H9 (cell line): Measurements from ENCODE around the gene CASQ2. TPM values are rescaled to one million over a fixed set of nuclear protein-coding genes. Genes with fewer than 3 reads are reported as not detected.
A peak's percentile ranks its signal among the peaks of the same experiment; 100 is the strongest.

Experiments used
- DNase-seq: peaks from one replicate; pipeline ENCODE4 v3.0.0-alpha.2; 2017
- H2AFZ ChIP-seq: one replicate; pipeline ENCODE4 v1.6.1; 2013; ENCODE audit warnings: mild to moderate bottlenecking, low read length, control low read depth, moderate library complexity
- H2AK5ac ChIP-seq: 2 replicates; pipeline ENCODE4 v1.6.1; 2013; ENCODE audit warnings: low read length, control low read depth, mixed read lengths; ENCODE audit not compliant: insufficient read length
- H2BK120ac ChIP-seq: one replicate; pipeline ENCODE4 v1.6.1; 2013; ENCODE audit warnings: low read depth, mild to moderate bottlenecking, low read length, control low read depth, inconsistent platforms; ENCODE audit not compliant: poor library complexity, severe bottlenecking
- H2BK12ac ChIP-seq: 2 replicates; pipeline ENCODE4 v1.6.1; 2013; ENCODE audit warnings: low read length, control low read depth, mixed read lengths, low read depth; ENCODE audit not compliant: insufficient read length
- H2BK15ac ChIP-seq: 2 replicates; pipeline ENCODE4 v1.6.1; 2013; ENCODE audit warnings: low read depth, low read length, control low read depth
- H2BK20ac ChIP-seq: one replicate; pipeline ENCODE4 v1.6.1; 2013; ENCODE audit warnings: low read depth, mild to moderate bottlenecking, low read length, control low read depth, inconsistent platforms; ENCODE audit not compliant: poor library complexity, severe bottlenecking
- H2BK5ac ChIP-seq: 2 replicates; pipeline ENCODE4 v1.6.1; 2013; ENCODE audit warnings: low read length, control low read depth, mixed read lengths; ENCODE audit not compliant: insufficient read length
- H3K14ac ChIP-seq: 2 replicates; pipeline ENCODE4 v1.6.1; 2013; ENCODE audit warnings: low read length, control low read depth; ENCODE audit not compliant: insufficient read depth
- H3K18ac ChIP-seq: 2 replicates; pipeline ENCODE4 v1.6.1; 2013; ENCODE audit warnings: low read depth, mild to moderate bottlenecking, mixed read lengths, low read length, control low read depth; ENCODE audit not compliant: insufficient read length
- H3K23ac ChIP-seq: 2 replicates; pipeline ENCODE4 v1.6.1; 2013; ENCODE audit warnings: low read length, control low read depth, mixed read lengths, low read depth; ENCODE audit not compliant: insufficient read length
- H3K23me2 ChIP-seq: 2 replicates; pipeline ENCODE4 v1.6.1; 2013; ENCODE audit warnings: low read depth, mild to moderate bottlenecking, mixed read lengths, low read length, control low read depth; ENCODE audit not compliant: insufficient read length, poor library complexity, severe bottlenecking
- H3K27ac ChIP-seq: 2 replicates; pipeline ENCODE4 v1.5.1; 2013; ENCODE audit warnings: low read length, control low read depth, mixed read lengths, low read depth; ENCODE audit not compliant: insufficient read length
- H3K27me3 ChIP-seq: 2 replicates; pipeline ENCODE4 v1.6.1; 2013; ENCODE audit warnings: low read length, control low read depth, inconsistent platforms; ENCODE audit not compliant: insufficient read depth
- H3K4ac ChIP-seq: 2 replicates; pipeline ENCODE4 v1.6.1; 2013; ENCODE audit warnings: low read depth, mild to moderate bottlenecking, control low read depth, inconsistent platforms, low read length, moderate library complexity
- H3K4me1 ChIP-seq: 2 replicates; pipeline ENCODE4 v1.6.1; 2013; ENCODE audit warnings: low read length, control low read depth, inconsistent platforms; ENCODE audit not compliant: insufficient read depth
- H3K4me2 ChIP-seq: 2 replicates; pipeline ENCODE4 v1.6.1; 2013; ENCODE audit warnings: low read length, control low read depth, mixed read lengths; ENCODE audit not compliant: insufficient read length, insufficient read depth
- H3K56ac ChIP-seq: 2 replicates; pipeline ENCODE4 v1.6.1; 2013; ENCODE audit warnings: low read depth, mild to moderate bottlenecking, mixed read lengths, low read length, control low read depth; ENCODE audit not compliant: insufficient read length
- H3K79me1 ChIP-seq: 2 replicates; pipeline ENCODE4 v1.6.1; 2013; ENCODE audit warnings: low read depth, mild to moderate bottlenecking, moderate library complexity, low read length, control low read depth, inconsistent platforms; ENCODE audit not compliant: insufficient read depth, poor library complexity, severe bottlenecking
- H3K79me2 ChIP-seq: 2 replicates; pipeline ENCODE4 v1.6.1; 2013; ENCODE audit warnings: low read length, control low read depth, inconsistent platforms; ENCODE audit not compliant: insufficient read depth
- H3K9ac ChIP-seq: 2 replicates; pipeline ENCODE4 v1.6.1; 2013; ENCODE audit warnings: low read length, control low read depth, mixed read lengths; ENCODE audit not compliant: insufficient read length; ENCODE audit errors: extremely low read depth
- H3K9me3 ChIP-seq: one replicate; pipeline ENCODE4 v1.6.1; 2013; ENCODE audit warnings: low read depth, low read length, inconsistent platforms; ENCODE audit not compliant: control insufficient read depth
- H3T11ph ChIP-seq: one replicate; pipeline ENCODE4 v1.6.1; 2013; ENCODE audit warnings: mild to moderate bottlenecking, low read length, control low read depth, inconsistent platforms
- H4K20me1 ChIP-seq: one replicate; pipeline ENCODE4 v1.6.1; 2013; ENCODE audit not compliant: control insufficient read depth, insufficient read length, insufficient read depth
- H4K5ac ChIP-seq: 2 replicates; pipeline ENCODE4 v1.6.1; 2013; ENCODE audit warnings: low read depth, mild to moderate bottlenecking, mixed read lengths, low read length, control low read depth; ENCODE audit not compliant: insufficient read length
- H4K8ac ChIP-seq: replicated peaks from 2 replicates; pipeline ENCODE4 v1.6.1; 2013; ENCODE audit warnings: low read length, control low read depth, mixed read lengths, low read depth; ENCODE audit not compliant: insufficient read length
- H4K91ac ChIP-seq: 2 replicates; pipeline ENCODE4 v1.6.1; 2013; ENCODE audit warnings: low read depth, mild to moderate bottlenecking, moderate library complexity, mixed read lengths, low read length, control low read depth; ENCODE audit not compliant: insufficient read length
- H3K27ac Mint-ChIP-seq, 3 experiments: 2 replicates in 2 of 3; 3 replicates in 1 of 3; pipeline ENCODE4 v1.8.0; 2020 to 2021; ENCODE audit warnings: mixed read lengths in 3 of 3, mild to moderate bottlenecking in 1 of 3, moderate library complexity in 1 of 3
- H3K27me3 Mint-ChIP-seq: 2 replicates; pipeline ENCODE4 v1.8.0; 2021; ENCODE audit warnings: low read depth, mild to moderate bottlenecking, moderate library complexity, mixed read lengths
- H3K36me3 Mint-ChIP-seq, 3 experiments: 2 replicates in 2 of 3; 3 replicates in 1 of 3; pipeline ENCODE4 v1.8.0; 2020 to 2021; ENCODE audit warnings: low read depth in 3 of 3, mixed read lengths in 3 of 3; ENCODE audit not compliant: insufficient read depth in 1 of 3
- H3K4me1 Mint-ChIP-seq, 2 experiments: 2 replicates each; pipeline ENCODE4 v1.8.0; 2020; ENCODE audit warnings: mixed read lengths in 2 of 2
- H3K4me3 Mint-ChIP-seq, 2 experiments: 2 replicates in 1 of 2; 3 replicates in 1 of 2; pipeline ENCODE4 v1.8.0; 2020 to 2021; ENCODE audit warnings: mild to moderate bottlenecking in 2 of 2, mixed read lengths in 2 of 2, moderate library complexity in 1 of 2
- H3K9me3 Mint-ChIP-seq, 2 experiments: 2 replicates in 1 of 2; 3 replicates in 1 of 2; pipeline ENCODE4 v1.8.0; 2020; ENCODE audit warnings: mild to moderate bottlenecking in 2 of 2, mixed read lengths in 2 of 2, moderate library complexity in 1 of 2
- WGBS: extraction: QIAGEN DNeasy Blood & Tissue Kit; methylation state at CpG from one replicate; pipeline ENCODE4 v1.1.7; 2013; ENCODE audit warnings: missing lambda C conversion rate, low lambda C conversion rate, mixed read lengths; ENCODE audit not compliant: insufficient read length; ENCODE audit errors: extremely low coverage; 5-methylcytosine and 5-hydroxymethylcytosine counted together
- total RNA-seq: library from RNA; stranded (reverse); gene quantifications from 2 replicates; pipeline ENCODE4 v1.2.1, GENCODE V29; 2021
- TF ChIP-seq, protein P1 (sequence below): fragments of 200-600 bp; sonication (generic); conservative IDR thresholded peaks from 3 replicates; pipeline ENCODE4 v1.8.0; 2021; ENCODE audit warnings: antibody characterized with exemption, mild to moderate bottlenecking

Gene CASQ2
- total RNA-seq, 1 experiment from 2014 or later = not detected

DNA sequence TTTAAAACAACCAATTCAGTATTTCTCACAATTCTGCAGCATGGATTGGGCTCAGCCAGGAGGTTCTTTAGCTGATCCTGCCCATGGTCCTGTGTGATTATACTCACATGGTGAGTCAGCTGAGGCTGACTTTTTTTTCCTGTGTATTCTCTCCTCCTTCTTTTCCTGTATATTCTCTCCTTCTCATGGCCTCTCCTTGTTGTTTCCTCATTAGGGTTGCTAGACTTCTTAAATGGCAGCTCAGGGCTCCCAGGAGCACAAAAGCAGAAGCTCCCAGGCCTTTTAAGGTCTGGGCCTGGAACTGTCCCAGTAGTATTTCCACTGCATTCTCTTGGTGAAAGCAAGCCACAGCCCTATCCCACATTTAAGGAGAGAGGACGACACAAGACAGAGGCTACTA lies 99.9 kb downstream of the CASQ2 start:
- peaks cover 26 to 45% (median 35%) of the 10 kb centered on the region in 3 experiments for H3K36me3 Mint-ChIP-seq
- no peaks in the 10 kb centered on the region for H3K27me3 Mint-ChIP-seq
- Histone ChIP-seq H3K79me1 (no peaks in the 10 kb centered on the region), H2BK20ac (no peak overlapping the region), H3K4ac (no peak overlapping the region), H3K23me2 (no peaks in the 10 kb centered on the region), H4K8ac (no peak overlapping the region), H3K18ac (no peak overlapping the region), H3K27me3 (no peaks in the 10 kb centered on the region), H3K23ac (no peak overlapping the region), H4K5ac (no peak overlapping the region), H3K4me1 (no peaks in the 10 kb centered on the region), H3K9ac (no peak overlapping the region), H3K9me3 (no peaks in the 10 kb centered on the region), H3K79me2 (no peaks in the 10 kb centered on the region), H3K14ac (no peak overlapping the region), H3K27ac (no peak overlapping the region), H3T11ph (no peak overlapping the region), H3K56ac (no peak overlapping the region), H3K4me2 (no peak overlapping the region), H2BK15ac (no peak overlapping the region), H2BK12ac (no peak overlapping the region), H4K20me1 (peaks cover 3% of the 10 kb centered on the region), H2BK120ac (no peak overlapping the region), H2AK5ac (no peak overlapping the region), H4K91ac (no peak overlapping the region), H2AFZ (no peak overlapping the region), H2BK5ac (no peak overlapping the region)
- no peak overlapping the region for H3K4me3 Mint-ChIP-seq
- TF ChIP-seq, protein P1, sequence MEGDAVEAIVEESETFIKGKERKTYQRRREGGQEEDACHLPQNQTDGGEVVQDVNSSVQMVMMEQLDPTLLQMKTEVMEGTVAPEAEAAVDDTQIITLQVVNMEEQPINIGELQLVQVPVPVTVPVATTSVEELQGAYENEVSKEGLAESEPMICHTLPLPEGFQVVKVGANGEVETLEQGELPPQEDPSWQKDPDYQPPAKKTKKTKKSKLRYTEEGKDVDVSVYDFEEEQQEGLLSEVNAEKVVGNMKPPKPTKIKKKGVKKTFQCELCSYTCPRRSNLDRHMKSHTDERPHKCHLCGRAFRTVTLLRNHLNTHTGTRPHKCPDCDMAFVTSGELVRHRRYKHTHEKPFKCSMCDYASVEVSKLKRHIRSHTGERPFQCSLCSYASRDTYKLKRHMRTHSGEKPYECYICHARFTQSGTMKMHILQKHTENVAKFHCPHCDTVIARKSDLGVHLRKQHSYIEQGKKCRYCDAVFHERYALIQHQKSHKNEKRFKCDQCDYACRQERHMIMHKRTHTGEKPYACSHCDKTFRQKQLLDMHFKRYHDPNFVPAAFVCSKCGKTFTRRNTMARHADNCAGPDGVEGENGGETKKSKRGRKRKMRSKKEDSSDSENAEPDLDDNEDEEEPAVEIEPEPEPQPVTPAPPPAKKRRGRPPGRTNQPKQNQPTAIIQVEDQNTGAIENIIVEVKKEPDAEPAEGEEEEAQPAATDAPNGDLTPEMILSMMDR = no peak
- WGBS = no CpG with 5 or more reads among the region's 1 CpG
- peaks cover 0 to 8% of the 10 kb centered on the region in 2 experiments; a peak in 2 of 4 replicates for H3K4me1 Mint-ChIP-seq
- DNase-seq = no peak
- H3K27ac Mint-ChIP-seq = peak overlapping the region in 1 of 3 experiments; percentile 81; a peak in 2 of 7 replicates
- H3K9me3 Mint-ChIP-seq = no peaks in the 10 kb centered on the region
